Naive thymus-derived CD4-positive, alpha-beta T cell (primary cell): Measurements from ENCODE around the gene BBOX1. TPM values are rescaled to one million over a fixed set of nuclear protein-coding genes. Genes with fewer than 3 reads are reported as not detected.

Experiments used
- ATAC-seq: fragments of 150-1000 bp; cut with Tn5 transposase; 2 replicates; pipeline ENCODE4 v1.10.0; 2021; ENCODE audit warnings: mild to moderate bottlenecking, moderate library complexity
- CTCF ChIA-PET: fragments of 350-600 bp; sonication (Branson Sonifier 250); formaldehyde crosslinking; loops from one replicate; lab custom pipeline; 2021; ENCODE audit warnings: antibody characterized with exemption; lab: Charles Lee
- POLR2A ChIA-PET: fragments of 350-600 bp; sonication (Branson Sonifier 250); formaldehyde crosslinking; loops from one replicate; lab custom pipeline; 2021; ENCODE audit warnings: antibody characterized with exemption, inconsistent platforms; lab: Charles Lee
- DNase-seq, 9 donors: peaks; one replicate each; pipeline versions ENCODE4 v3.0.0 to v3.0.0-alpha.2; 2020 to 2022; ENCODE audit warnings: mixed read lengths in 1 of 9
- H3K27ac ChIP-seq: one replicate; pipeline ENCODE4 v1.7.0; 2013; ENCODE audit warnings: mild to moderate bottlenecking, low read depth, low read length, moderate library complexity
- H3K27me3 ChIP-seq, 2 donors: one replicate each; pipeline ENCODE4 v1.7.0; 2013; ENCODE audit warnings: low read length in 2 of 2, mild to moderate bottlenecking in 2 of 2, moderate library complexity in 2 of 2; ENCODE audit not compliant: control insufficient read depth in 2 of 2, insufficient read depth in 2 of 2
- H3K36me3 ChIP-seq, 3 experiments: 1 replicate in 2 of 3; 2 replicates in 1 of 3; pipeline ENCODE4 v1.7.0; 2013; ENCODE audit warnings: low read length in 3 of 3, mild to moderate bottlenecking in 3 of 3, moderate library complexity in 1 of 3; ENCODE audit not compliant: insufficient read depth in 3 of 3, control insufficient read depth in 2 of 3
- H3K4me1 ChIP-seq, 2 donors: one replicate each; pipeline ENCODE4 v1.7.0; 2013; ENCODE audit warnings: low read length in 2 of 2, mild to moderate bottlenecking in 2 of 2, moderate library complexity in 1 of 2; ENCODE audit not compliant: control insufficient read depth in 2 of 2, insufficient read depth in 2 of 2
- H3K4me3 ChIP-seq: 2 replicates; pipeline ENCODE4 v1.7.0; 2013; ENCODE audit warnings: mild to moderate bottlenecking, low read length
- H3K9me3 ChIP-seq, 3 experiments: 1 replicate in 2 of 3; 2 replicates in 1 of 3; pipeline ENCODE4 v1.7.0; 2013; ENCODE audit warnings: low read length in 3 of 3; ENCODE audit not compliant: control insufficient read depth in 2 of 3
- H3K27ac Mint-ChIP-seq, 9 donors: one replicate each; pipeline ENCODE4 v1.8.0; 2020 to 2022; ENCODE audit warnings: mixed read lengths in 9 of 9, mild to moderate bottlenecking in 8 of 9, moderate library complexity in 5 of 9, inconsistent platforms in 2 of 9
- H3K27me3 Mint-ChIP-seq, 5 donors: one replicate each; pipeline ENCODE4 v1.8.0; 2021 to 2022; ENCODE audit warnings: mixed read lengths in 5 of 5, mild to moderate bottlenecking in 1 of 5
- H3K36me3 Mint-ChIP-seq, 5 donors: one replicate each; pipeline ENCODE4 v1.8.0; 2020 to 2022; ENCODE audit warnings: mixed read lengths in 5 of 5, mild to moderate bottlenecking in 3 of 5, inconsistent platforms in 1 of 5
- H3K4me1 Mint-ChIP-seq, 7 donors: one replicate each; pipeline ENCODE4 v1.8.0; 2020 to 2022; ENCODE audit warnings: mixed read lengths in 7 of 7, mild to moderate bottlenecking in 3 of 7, inconsistent platforms in 1 of 7
- H3K4me3 Mint-ChIP-seq, 10 donors: one replicate each; pipeline ENCODE4 v1.8.0; 2020 to 2022; ENCODE audit warnings: mild to moderate bottlenecking in 10 of 10, mixed read lengths in 10 of 10, moderate library complexity in 6 of 10, inconsistent platforms in 2 of 10
- H3K9me3 Mint-ChIP-seq, 11 donors: one replicate each; pipeline ENCODE4 v1.8.0; 2020 to 2022; ENCODE audit warnings: mixed read lengths in 11 of 11, mild to moderate bottlenecking in 4 of 11, inconsistent platforms in 1 of 11, moderate library complexity in 1 of 11
- intact Hi-C, 2 donors: fragments of 100-400 bp; cut with micrococcal nuclease; formaldehyde crosslinking; loops; one replicate each; pipeline ENCODE4 v1.15.1; 2023
- polyA plus RNA-seq, 2 donors: library from polyadenylated mRNA; unstranded; fragments of 300-500 nt; fragmentation: Illumina TruSeq; gene quantifications; one replicate each; pipeline ENCODE4 v1.2.3, GENCODE V29; 2021
- total RNA-seq, 6 experiments: library from RNA in 5 of 6; stranded (reverse) in 5 of 6; gene quantifications; 1 replicate in 5 of 6; 2 replicates in 1 of 6; pipeline ENCODE4 v1.2.3 and lab custom pipeline; 2021 to 2026

Gene BBOX1
- total and polyA plus RNA-seq, 7 experiments from 2014 or later, result not detected

DNA sequence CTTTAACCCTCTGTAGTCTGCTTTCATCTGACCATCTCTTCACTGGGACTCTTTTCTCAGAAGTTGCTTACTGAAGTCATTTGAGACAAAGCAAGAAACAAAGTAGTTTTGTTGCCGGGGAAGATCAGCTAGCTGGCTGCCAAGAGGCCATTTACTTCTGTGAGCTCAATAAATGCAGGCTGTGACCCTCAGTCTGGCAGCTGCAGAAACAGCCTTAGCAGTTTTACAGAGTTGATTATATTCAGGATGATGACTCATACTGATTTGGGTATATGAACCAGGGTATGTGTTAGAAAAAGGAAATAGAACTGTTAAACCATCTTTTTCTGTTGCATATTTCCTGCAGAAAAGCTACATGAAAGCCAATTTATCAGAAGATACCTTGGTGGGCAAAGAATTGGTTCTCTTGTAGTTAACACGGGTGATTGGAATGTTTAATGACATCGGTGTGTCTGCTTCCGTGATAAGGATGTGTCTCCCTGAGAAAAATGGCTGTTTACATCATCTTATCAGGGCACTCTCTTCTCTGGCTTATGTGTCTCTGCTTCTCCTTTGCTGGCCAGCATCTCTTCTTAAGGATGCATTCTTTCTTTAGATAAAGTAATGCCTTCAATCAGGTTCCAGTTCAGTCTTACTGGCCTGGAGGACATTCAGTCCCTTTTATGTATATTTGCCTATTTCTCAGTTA lies 28.2 kb upstream of the BBOX1 start:
- CTCF ChIA-PET, result no interaction called here

DNA sequence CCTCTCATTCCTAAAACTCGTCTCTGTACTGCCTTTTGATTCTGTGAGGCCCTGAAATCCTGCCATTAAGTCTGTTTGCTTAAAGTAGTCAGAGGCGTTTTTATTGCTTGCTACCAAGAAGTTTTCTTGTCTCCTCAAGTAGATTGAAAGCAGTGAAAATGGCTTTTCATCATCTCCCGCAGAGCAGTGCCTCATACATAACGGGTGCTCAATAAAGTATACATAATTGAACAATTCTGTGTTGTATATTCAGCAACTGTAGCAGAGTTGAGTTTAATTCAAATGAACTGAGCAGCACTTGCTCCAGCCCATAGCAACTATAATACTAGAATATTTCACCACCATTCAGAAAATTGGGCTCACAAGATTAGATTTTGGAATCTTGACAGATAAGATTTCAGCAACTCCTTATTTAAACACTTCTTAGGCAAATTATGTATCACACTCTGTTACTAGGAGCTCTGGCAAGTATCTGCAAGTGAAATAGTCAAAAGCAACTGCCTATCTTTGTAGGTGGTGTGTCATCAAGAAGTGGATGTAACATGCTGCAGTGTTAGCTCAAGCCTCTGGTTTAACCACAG lies 26.7 kb upstream of the BBOX1 start:
- Mint-ChIP-seq H3K4me3 (no peak overlapping the region), H3K9me3 (peaks cover 0 to 9% (median 0%) of the 10 kb centered on the region in 11 donors), H3K4me1 (no peaks in the 10 kb centered on the region), H3K27ac (no peak overlapping the region), H3K36me3 (no peaks in the 10 kb centered on the region), H3K27me3 (no peaks in the 10 kb centered on the region)
- Histone ChIP-seq H3K27me3 (no peaks in the 10 kb centered on the region), H3K27ac (no peak overlapping the region), H3K9me3 (no peaks in the 10 kb centered on the region), H3K4me1 (no peaks in the 10 kb centered on the region), H3K4me3 (no peak overlapping the region), H3K36me3 (no peaks in the 10 kb centered on the region)
- POLR2A ChIA-PET, result no interaction called here
- intact Hi-C loops, result no loop called here
- CTCF ChIA-PET, result no interaction called here
- DNase-seq (no peak), ATAC-seq (no peak)

More for the DNA sequence above, 28.2 kb upstream of the BBOX1 start:
- no peaks in the 10 kb centered on the region for H3K4me1 Mint-ChIP-seq
- intact Hi-C loops, result no loop called here
- no peaks in the 10 kb centered on the region for H3K27me3 Mint-ChIP-seq
- H3K27ac Mint-ChIP-seq, result no peak overlapping the region
- Histone ChIP-seq H3K4me1 (no peaks in the 10 kb centered on the region), H3K9me3 (no peaks in the 10 kb centered on the region), H3K4me3 (no peak overlapping the region), H3K27me3 (no peaks in the 10 kb centered on the region), H3K27ac (no peak overlapping the region), H3K36me3 (no peaks in the 10 kb centered on the region)
- H3K4me3 Mint-ChIP-seq, result no peak overlapping the region
- ATAC-seq (no peak), DNase-seq (no peak)
- POLR2A ChIA-PET, result no interaction called here
- H3K9me3 Mint-ChIP-seq, result peaks cover 0 to 9% (median 0%) of the 10 kb centered on the region in 11 donors
- H3K36me3 Mint-ChIP-seq, result no peaks in the 10 kb centered on the region

DNA sequence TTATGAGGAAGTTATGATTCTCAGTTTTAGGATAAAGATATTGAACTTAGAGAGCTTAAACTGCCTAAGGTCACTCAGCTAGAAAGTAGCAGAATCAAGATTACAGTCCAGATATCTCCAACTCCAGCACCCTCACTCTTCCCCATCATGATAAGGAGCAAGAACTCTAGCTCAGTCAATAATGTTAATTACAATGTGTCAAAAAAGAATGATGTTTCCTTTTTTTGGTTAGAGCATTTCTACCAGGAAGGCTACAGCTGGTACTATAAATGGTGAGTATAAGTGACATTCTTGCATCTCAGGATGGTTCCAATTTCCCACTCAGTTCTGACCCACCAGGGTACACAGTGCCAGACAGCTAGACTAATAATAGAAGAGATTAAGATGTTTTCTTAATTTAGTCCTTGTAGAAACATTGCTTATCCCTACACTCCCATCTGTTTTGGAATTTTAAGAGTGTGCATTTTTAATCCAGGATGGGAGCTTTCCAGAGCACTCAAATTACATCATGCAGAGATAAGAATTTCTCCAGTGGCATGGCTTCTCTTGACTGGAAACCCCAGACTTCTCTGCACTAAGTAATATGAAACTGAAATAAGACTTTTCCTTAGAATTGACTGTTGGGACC lies 21.6 kb upstream of the BBOX1 start:
- H3K9me3 Mint-ChIP-seq, result peaks cover 0 to 9% (median 0%) of the 10 kb centered on the region in 11 donors
- CTCF ChIA-PET, result no interaction called here
- POLR2A ChIA-PET, result interaction anchor here (0.7 kb wide), 1 partner anchor 38 kb away, joined by 4 read pairs; no protein-coding TSS in a partner anchor
- no peak overlapping the region for H3K27ac ChIP-seq
- no peaks in the 10 kb centered on the region for H3K4me1 Mint-ChIP-seq
- DNase-seq (no peak), ATAC-seq (no peak)
- H3K27ac Mint-ChIP-seq, result no peak overlapping the region
- H3K9me3 ChIP-seq, result no peaks in the 10 kb centered on the region
- no peaks in the 10 kb centered on the region for H3K36me3 Mint-ChIP-seq
- no peak overlapping the region for H3K4me3 Mint-ChIP-seq
- H3K27me3 ChIP-seq, result no peaks in the 10 kb centered on the region
- H3K4me3 ChIP-seq, result no peak overlapping the region
- no peaks in the 10 kb centered on the region for H3K27me3 Mint-ChIP-seq
- H3K4me1 ChIP-seq, result no peaks in the 10 kb centered on the region
- intact Hi-C loops, result no loop called here
- no peaks in the 10 kb centered on the region for H3K36me3 ChIP-seq

DNA sequence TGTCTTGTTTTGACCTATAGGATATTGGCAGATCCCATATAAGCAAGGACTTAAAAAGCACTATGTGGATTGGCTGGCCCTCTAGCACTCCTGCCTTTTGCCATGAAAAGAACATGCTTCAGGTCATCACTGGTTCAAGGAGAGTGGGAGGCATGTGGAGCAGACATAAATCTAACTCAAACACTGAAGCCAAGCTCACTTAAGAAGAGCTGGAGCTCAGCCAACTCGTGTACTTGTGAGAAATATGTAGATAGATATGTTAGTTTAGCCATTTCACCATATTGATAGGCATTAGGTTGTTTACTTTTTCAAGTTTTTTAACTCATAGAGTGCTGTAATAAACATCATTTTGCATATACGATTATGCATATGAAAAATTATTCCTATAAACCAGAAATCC lies 19.9 kb upstream of the BBOX1 start:
- H3K9me3 Mint-ChIP-seq, result peaks cover 0 to 10% (median 3%) of the 10 kb centered on the region in 11 donors
- no peaks in the 10 kb centered on the region for H3K36me3 Mint-ChIP-seq
- H3K4me3 Mint-ChIP-seq, result no peak overlapping the region
- ATAC-seq (no peak), DNase-seq (no peak)
- ChIA-PET POLR2A (no interaction called here), CTCF (no interaction called here)
- no peak overlapping the region for H3K27ac Mint-ChIP-seq
- intact Hi-C loops, result no loop called here
- Histone ChIP-seq H3K36me3 (no peaks in the 10 kb centered on the region), H3K9me3 (no peaks in the 10 kb centered on the region), H3K27ac (no peak overlapping the region), H3K27me3 (no peaks in the 10 kb centered on the region), H3K4me3 (no peak overlapping the region), H3K4me1 (no peaks in the 10 kb centered on the region)
- H3K4me1 Mint-ChIP-seq, result no peaks in the 10 kb centered on the region
- H3K27me3 Mint-ChIP-seq, result no peaks in the 10 kb centered on the region

DNA sequence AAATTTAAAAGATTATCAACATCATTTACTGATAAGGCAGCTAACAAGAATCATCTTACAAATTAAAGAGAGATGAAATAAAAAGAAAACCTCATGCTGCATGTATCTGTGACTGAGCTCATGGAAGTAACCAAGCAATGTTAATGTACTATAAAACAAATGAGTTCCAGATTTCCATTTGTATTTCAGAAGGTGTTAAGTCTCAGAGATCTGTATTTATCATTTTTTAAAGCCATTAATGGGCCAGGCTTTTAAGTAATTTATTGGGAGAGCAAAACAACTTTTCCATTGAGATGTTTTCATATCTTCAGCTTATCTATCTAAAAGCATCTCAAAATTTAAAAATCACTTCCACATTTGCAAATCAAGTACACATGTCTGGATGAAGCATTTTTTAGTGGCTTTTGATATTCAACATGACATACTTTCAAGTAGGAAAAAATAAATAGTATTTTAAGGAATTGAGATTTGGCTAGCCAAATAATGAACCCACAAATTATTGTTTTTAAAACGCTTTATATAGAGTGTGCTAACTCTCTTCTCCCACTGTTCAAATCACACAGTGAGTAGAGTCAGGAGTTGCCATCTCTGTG lies 17.9 kb upstream of the BBOX1 start:
- Mint-ChIP-seq H3K4me3 (no peak overlapping the region), H3K9me3 (peaks cover 0 to 17% (median 4%) of the 10 kb centered on the region in 11 donors), H3K4me1 (no peaks in the 10 kb centered on the region), H3K27me3 (no peaks in the 10 kb centered on the region), H3K36me3 (no peaks in the 10 kb centered on the region), H3K27ac (no peak overlapping the region)
- Histone ChIP-seq H3K4me1 (no peaks in the 10 kb centered on the region), H3K27me3 (no peaks in the 10 kb centered on the region), H3K4me3 (no peak overlapping the region), H3K27ac (no peak overlapping the region), H3K9me3 (no peaks in the 10 kb centered on the region), H3K36me3 (no peaks in the 10 kb centered on the region)
- POLR2A ChIA-PET, result no interaction called here
- no peak for DNase-seq
- ATAC-seq, result no peak
- intact Hi-C loops, result no loop called here
- CTCF ChIA-PET, result no interaction called here

DNA sequence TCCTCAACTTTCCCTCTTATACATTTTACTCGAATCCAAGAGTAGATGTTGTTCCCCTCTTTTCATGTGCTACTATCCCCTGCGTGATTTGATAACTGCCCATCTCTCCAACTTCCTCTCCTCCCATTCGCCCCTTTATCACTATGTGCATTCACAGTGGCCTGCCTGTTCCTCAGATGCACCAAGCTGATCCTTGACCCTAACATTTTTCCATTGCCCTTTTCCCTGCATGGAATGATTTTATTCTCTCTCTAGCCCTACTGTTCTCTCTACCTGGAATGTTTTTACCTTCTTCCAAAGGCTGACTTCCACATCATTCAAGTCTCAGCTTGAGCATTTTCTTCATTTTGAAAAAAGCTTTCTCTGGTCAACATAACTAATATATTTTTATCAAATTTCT lies 15.8 kb upstream of the BBOX1 start:
- H3K27me3 ChIP-seq, result no peaks in the 10 kb centered on the region

More for the DNA sequence above, 15.8 kb upstream of the BBOX1 start:
- H3K27ac ChIP-seq, result no peak overlapping the region
- no peaks in the 10 kb centered on the region for H3K36me3 Mint-ChIP-seq
- no peak overlapping the region for H3K4me3 Mint-ChIP-seq
- H3K4me3 ChIP-seq, result no peak overlapping the region
- DNase-seq (no peak), ATAC-seq (no peak)
- ChIA-PET CTCF (no interaction called here), POLR2A (no interaction called here)
- no peaks in the 10 kb centered on the region for H3K9me3 ChIP-seq
- H3K4me1 ChIP-seq, result no peaks in the 10 kb centered on the region
- H3K4me1 Mint-ChIP-seq, result no peaks in the 10 kb centered on the region
- intact Hi-C loops, result no loop called here
- no peaks in the 10 kb centered on the region for H3K27me3 Mint-ChIP-seq
- H3K9me3 Mint-ChIP-seq, result peaks cover 0 to 14% (median 4%) of the 10 kb centered on the region in 11 donors
- H3K36me3 ChIP-seq, result no peaks in the 10 kb centered on the region
- H3K27ac Mint-ChIP-seq, result no peak overlapping the region
